Dedifferentiated amniotic fluid mesenchymal stem cell (primary cell): ENCODE data around the gene OGDHL.
"Not testable (repeated sequence)": the region's sequence is repeated elsewhere in the genome, so short reads cannot be mapped to it uniquely, and the experiment has no call there.

Experiments used
- DNase-seq: peaks from one replicate; pipeline ENCODE4 v3.0.0-alpha.2; 2016; ENCODE audit errors: extremely low spot score

OGDHL gene

GRCh38 chr10:49761789-49762565 is at the start of gene OGDHL:
Gene OGDHL, minus strand, starts transcription at chr10:49762323. Its CDS starts 3,731 bp downstream, at chr10:49758592.
- DNase-seq = peak; percentile 20

DNA sequence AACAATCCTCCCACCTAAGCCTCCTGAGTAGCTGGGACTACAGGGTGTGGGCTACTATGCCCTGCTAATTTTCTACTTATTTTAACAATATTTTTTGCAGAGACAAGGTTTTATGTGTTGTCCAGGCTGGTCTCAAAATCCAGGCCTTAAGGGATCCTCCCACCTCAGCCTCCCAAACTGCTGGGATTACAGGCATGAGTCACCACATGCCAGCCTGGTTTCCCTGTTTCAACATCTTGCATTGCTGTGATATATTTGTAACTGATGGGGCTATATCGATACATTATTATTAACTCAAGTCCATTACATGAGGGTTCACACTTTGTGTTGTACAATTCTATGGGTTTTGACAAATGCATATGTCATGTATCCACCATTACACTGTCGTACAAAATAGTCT is 41.9 kb upstream of the OGDHL start:
- DNase-seq = no peak

- DNase-seq = no peak
These were observed 36.2 kb upstream of the OGDHL start for GRCh38 chr10:49798275-49798674.

GRCh38 chr10:49791100-49791499 is 29.0 kb upstream of the OGDHL start:
- DNase-seq = no peak

GRCh38 chr10:49784681-49785080 is 22.6 kb upstream of the OGDHL start:
- no peak for DNase-seq

DNA sequence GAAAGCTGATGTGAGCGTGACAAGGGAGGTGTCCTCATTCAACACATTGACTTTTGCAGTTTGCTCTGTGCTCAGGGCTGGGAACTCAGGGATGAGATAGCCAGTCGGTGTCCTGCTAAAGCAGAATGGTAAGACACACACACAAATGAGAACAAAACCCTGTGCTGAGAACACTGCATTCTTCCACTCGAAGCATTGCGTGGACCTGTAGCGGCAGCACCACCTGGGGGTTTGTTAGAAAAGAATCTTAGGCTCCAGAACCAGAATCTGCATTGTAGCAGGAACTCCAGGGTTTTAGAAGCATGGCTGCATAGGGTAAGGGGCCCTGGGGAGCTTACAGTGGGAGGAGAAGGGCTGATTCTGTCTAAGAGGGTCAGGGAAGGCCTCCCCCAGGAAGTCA is 21.5 kb upstream of the OGDHL start:
- no peak for DNase-seq

DNA sequence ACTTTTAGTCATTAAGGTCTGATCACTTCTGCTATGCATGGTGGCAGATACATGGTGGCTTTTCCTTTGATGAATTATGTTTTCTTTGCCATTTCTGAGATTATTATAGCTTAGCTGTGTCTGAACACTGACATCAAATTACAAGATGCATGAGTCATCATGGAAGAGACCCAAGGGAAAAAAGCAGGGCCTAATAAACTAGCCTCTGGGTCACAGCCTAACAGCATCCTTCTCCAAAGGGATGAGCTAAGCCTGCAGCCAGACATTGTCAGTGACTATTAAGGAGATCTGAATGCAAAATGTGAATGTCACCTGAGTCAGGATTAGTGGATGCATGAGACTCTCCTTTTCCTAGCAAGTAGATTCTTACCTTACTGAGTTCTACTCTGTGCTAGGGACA is 19.1 kb upstream of the OGDHL start:
- DNase-seq = no peak

GRCh38 chr10:49778197-49778596 is 16.1 kb upstream of the OGDHL start:
- no peak for DNase-seq

DNA sequence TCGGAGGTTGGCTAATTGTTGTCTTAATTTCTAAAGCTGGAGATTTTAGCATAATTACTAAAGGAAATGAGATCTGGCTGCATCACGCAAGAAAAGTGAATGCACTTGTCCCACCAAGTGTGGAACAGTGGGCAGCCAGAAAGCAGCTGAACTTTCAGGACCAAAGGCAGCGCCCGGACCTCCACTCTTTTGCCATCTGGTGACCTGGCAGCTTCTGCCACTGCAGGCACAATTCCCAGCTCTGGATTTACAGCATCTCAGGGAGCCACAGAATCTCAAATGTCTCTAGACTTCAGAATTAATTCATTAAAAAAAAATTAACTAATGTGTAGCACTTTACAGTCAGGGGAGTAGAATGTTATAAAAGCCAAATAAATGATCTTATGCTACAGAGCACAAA is 14.7 kb upstream of the OGDHL start:
- DNase-seq = no peak

GRCh38 chr10:49775014-49775413 is 12.9 kb upstream of the OGDHL start:
- DNase-seq = no peak

GRCh38 chr10:49772944-49773343 is 10.8 kb upstream of the OGDHL start:
- DNase-seq = not testable (repeated sequence)

DNA sequence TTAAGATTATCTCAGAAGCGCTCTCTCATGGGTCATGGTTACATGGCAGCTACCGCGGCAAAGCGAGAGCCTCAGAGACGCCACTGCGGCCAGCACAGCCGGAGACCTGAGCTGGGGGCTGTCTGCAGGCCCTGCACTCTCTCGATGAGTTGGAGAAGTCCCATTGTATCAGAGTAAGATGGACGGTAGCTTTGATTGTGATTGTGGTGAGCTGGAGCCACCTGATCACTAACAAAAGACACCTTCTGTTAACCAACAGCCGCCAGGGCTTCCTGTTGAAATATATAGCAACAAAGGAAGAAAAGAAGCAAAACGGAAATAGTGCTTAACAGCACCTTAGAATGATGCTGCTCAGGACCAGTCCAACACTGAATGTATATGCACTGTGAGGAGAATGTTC is 8.9 kb upstream of the OGDHL start:
- not testable (repeated sequence) for DNase-seq

GRCh38 chr10:49769692-49770091 is 7.6 kb upstream of the OGDHL start:
- no peak for DNase-seq

- no peak for DNase-seq
These were observed 6.6 kb upstream of the OGDHL start for GRCh38 chr10:49768731-49769130.

- no peak for DNase-seq
These were observed 6.2 kb upstream of the OGDHL start for GRCh38 chr10:49768329-49768728.

- no peak for DNase-seq
These were observed 5.6 kb upstream of the OGDHL start for GRCh38 chr10:49767752-49768151.

GRCh38 chr10:49766484-49766883 is 4.4 kb upstream of the OGDHL start:
- DNase-seq = no peak

GRCh38 chr10:49762566-49762877 is 399 bp upstream of the OGDHL start:
- DNase-seq = no peak

- no peak for DNase-seq
These were observed 828 bp downstream of the OGDHL start for GRCh38 chr10:49761201-49761788.

DNA sequence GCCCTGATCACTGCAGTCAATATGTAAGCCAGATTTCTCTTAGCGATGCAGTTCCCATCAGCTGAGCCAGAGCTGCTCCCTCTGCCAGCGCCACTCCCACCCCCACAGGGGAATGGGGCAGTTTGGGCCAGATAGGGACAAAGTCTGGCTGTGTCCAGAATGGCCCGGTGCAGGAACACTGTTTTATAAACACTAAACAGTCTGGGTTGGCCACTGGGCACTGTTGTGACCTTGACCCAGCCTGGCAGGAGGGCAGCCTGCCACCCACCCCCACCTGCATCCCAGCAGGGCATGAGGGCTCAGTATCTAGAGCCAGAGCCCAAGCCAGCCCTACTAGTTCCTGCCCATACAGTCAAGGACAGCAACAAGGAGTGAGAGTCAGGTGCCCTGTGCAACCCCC is 1.3 kb downstream of the OGDHL start:
- no peak for DNase-seq

- no peak for DNase-seq
These were observed 2.2 kb downstream of the OGDHL start for GRCh38 chr10:49759787-49760551.

DNA sequence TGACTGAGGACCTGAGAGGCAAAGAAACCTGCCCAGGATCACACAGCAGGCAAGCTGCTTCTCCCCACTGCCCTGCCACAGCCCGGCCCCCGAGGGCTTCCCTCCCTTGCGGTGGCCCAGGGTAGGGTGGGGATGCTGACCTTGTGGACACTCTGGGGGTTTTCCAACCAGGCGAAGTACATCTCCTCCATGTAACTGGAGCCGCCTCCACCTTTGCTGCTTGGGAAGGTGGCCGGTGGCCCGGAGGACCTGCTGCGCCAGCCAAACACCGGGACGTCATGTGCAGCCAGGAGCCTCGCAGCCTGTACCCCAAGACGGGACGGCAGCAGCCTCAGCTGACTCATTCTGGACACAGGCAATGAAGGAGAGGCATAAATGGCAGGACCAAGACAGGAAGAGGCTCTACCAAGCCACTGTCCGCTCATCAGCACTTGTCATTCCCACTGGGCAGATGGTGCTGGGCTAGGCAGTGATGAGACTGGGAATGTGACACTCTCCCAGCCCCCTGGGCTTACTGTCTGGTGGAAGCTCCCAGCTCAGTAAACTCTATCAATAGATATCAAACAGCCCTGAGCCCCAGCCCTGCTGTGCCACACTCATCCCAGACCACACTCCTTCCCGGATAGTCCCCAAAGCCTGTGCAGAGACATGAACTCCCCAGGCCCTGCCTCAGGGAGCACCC is 3.7 kb downstream of the OGDHL start:
- DNase-seq = no peak
